Activated T-helper 17 cell treated with anti-CD3 and anti-CD28 coated beads, Interleukin-2, amount 50 U/mL, for 72 hours (primary cell): ENCODE measurements around the gene PAK6. TPM values are rescaled to one million over a fixed set of nuclear protein-coding genes. Genes with fewer than 3 reads are reported as not detected.

Experiments used
- ATAC-seq: fragments of 150-1000 bp; cut with Tn5 transposase; replicated peaks from 2 replicates; pipeline ENCODE4 v1.10.0; 2021; ENCODE audit warnings: mild to moderate bottlenecking, moderate library complexity
- H3K27ac Mint-ChIP-seq: one replicate; pipeline ENCODE4 v1.8.0; 2022; ENCODE audit warnings: mixed read lengths
- H3K27me3 Mint-ChIP-seq: one replicate; pipeline ENCODE4 v1.8.0; 2022; ENCODE audit warnings: mixed read lengths
- H3K36me3 Mint-ChIP-seq: one replicate; pipeline ENCODE4 v1.8.0; 2022; ENCODE audit warnings: low read depth, mild to moderate bottlenecking, mixed read lengths
- H3K4me1 Mint-ChIP-seq: one replicate; pipeline ENCODE4 v1.8.0; 2022; ENCODE audit warnings: mixed read lengths
- H3K4me3 Mint-ChIP-seq: one replicate; pipeline ENCODE4 v1.8.0; 2022; ENCODE audit warnings: mild to moderate bottlenecking, mixed read lengths
- H3K9me3 Mint-ChIP-seq: one replicate; pipeline ENCODE4 v1.8.0; 2022; ENCODE audit warnings: mixed read lengths
- total RNA-seq, 2 donors: library from RNA; stranded (reverse); gene quantifications; one replicate each; pipeline ENCODE4 v1.2.3, GENCODE V29; 2022

Gene PAK6
- total RNA-seq, 2 donors from 2014 or later, result 0.42 to 1.4 TPM

DNA sequence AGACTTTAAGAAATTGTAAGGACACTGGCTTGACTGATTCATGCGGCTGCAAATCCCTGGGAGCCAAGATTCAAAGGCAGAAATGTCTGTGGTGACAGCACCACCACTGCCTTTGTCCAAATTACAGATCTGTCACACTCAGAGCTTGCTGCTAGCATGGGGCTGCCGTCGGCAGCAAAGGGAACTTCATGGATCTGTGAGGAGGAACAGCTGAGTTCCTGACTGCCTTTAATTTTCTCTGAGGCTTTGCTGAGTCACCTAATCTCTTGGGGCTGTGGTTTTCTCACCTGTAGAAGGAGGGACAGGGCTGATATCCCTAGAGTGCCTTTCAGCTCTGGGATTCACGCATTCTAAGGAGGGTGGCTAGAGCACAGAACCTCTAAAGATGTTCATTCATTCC, 4.1 kb upstream of the PAK6 start:
- H3K4me3 Mint-ChIP-seq, result no peak overlapping the region
- no peak for ATAC-seq
- H3K27me3 Mint-ChIP-seq, result peaks cover 14% of the 10 kb centered on the region
- H3K9me3 Mint-ChIP-seq, result no peaks in the 10 kb centered on the region
- peaks cover 5% of the 10 kb centered on the region for H3K4me1 Mint-ChIP-seq
- no peak overlapping the region for H3K27ac Mint-ChIP-seq
- H3K36me3 Mint-ChIP-seq, result no peaks in the 10 kb centered on the region

GRCh38 chr15:40235201-40235885, 3.5 kb upstream of the PAK6 start:
- Mint-ChIP-seq H3K36me3 (no peaks in the 10 kb centered on the region), H3K9me3 (no peaks in the 10 kb centered on the region), H3K4me1 (peaks cover 5% of the 10 kb centered on the region), H3K27me3 (peaks cover 14% of the 10 kb centered on the region), H3K4me3 (no peak overlapping the region), H3K27ac (no peak overlapping the region)
- no peak for ATAC-seq

DNA sequence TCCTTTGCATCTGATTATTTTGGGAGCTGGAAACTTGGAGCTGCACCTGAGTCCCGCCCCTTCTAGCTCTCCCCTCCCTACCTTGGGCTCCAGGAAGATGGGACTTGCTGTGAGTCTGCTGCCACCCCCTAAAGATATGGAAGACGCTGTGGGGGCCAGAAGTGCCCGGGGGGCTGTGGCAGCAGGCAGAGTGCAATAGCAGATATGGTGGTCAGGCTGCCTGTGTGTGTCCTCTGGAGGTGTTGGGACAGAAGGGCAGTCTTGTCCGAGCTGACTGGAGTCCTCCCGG, 485 bp downstream of the PAK6 start:
- Mint-ChIP-seq H3K4me3 (no peak overlapping the region), H3K36me3 (no peaks in the 10 kb centered on the region), H3K4me1 (peaks cover 5% of the 10 kb centered on the region), H3K9me3 (no peaks in the 10 kb centered on the region), H3K27me3 (peaks cover 14% of the 10 kb centered on the region), H3K27ac (no peak overlapping the region)
- ATAC-seq, result no peak

DNA sequence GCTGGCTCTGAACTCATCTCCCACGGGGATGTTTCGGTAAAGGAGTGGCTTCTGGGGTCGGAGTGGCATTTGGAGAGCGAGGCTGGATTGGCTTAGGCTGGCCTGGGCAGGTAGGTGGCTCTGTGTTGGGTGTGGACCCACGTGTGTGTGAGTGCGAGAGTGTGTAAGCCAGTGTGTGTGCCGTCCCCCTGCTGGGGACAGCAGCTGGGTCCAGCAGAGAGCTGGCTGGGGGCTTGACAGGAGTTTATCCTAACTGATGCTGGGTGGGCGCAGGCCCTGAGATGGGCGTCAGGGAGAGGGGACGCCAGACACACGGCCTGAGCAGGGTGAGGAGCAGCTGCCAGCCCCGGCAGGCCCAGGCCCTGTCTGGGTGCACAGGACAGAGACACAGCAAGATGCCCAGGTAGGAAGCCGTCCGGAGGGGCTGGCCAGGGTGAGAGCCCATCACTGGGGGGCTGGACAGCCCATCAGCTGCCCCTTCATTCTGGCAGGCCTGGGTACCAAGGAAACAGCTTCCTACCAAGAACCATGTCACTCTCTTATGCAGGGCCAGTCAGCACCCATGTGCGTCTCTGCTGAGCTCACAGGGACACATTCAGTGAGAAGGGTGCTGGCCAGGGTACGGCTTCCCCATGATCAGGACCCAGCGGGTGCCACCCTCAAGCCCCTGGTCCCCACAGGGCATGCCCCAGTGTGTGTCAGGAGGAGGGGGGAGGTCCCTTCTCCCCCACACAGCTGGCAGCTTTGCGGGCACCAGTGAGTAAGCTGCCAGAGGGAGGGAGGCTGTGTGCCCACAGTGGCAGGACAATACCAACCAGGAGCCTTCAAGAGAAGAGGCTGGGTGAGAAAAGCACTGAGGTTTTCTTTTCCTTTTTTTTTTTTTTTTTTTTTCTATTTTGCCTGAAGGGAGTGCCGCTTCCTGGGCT, 1.1 kb downstream of the PAK6 start:
- no peaks in the 10 kb centered on the region for H3K9me3 Mint-ChIP-seq
- no peak overlapping the region for H3K27ac Mint-ChIP-seq
- peaks cover 14% of the 10 kb centered on the region for H3K27me3 Mint-ChIP-seq
- H3K4me3 Mint-ChIP-seq, result no peak overlapping the region
- no peak for ATAC-seq
- no peaks in the 10 kb centered on the region for H3K36me3 Mint-ChIP-seq
- peaks cover 5% of the 10 kb centered on the region for H3K4me1 Mint-ChIP-seq

DNA sequence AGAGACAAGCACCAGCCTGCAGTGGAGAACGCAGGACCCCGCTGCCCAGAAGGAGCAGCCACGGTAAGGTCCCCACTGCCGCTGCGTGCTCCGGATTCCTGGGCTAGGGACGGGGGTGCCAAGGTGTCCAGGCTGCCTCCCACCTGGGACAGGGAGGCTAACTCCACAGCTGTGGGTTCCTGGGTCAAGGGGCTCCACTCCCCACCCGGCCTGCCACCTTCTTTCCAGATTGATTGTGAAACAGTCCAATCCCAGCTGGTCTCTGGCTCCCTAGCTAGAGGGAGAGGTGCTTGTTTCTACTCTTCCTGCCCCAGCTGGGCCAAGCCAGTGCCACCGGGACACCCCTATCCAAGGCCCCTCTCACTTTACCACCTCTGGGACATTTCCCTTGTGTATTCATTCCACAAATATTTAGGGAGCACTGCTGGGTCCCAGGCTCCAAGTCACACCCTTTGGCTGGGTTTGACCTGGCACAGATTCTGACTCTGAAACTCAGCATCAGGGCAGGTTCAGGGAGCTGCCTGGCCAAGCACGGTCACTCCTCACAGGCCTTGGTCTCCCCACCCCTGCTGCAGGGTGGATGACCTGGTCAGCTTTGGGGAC, 1.9 kb downstream of the PAK6 start:
- no peaks in the 10 kb centered on the region for H3K36me3 Mint-ChIP-seq
- no peak overlapping the region for H3K4me3 Mint-ChIP-seq
- H3K27ac Mint-ChIP-seq, result no peak overlapping the region
- H3K27me3 Mint-ChIP-seq, result peaks cover 14% of the 10 kb centered on the region
- H3K9me3 Mint-ChIP-seq, result no peaks in the 10 kb centered on the region
- H3K4me1 Mint-ChIP-seq, result peaks cover 5% of the 10 kb centered on the region
- no peak for ATAC-seq

- Mint-ChIP-seq H3K4me1 (peaks cover 5% of the 10 kb centered on the region), H3K36me3 (no peaks in the 10 kb centered on the region), H3K27ac (no peak overlapping the region), H3K27me3 (peaks cover 14% of the 10 kb centered on the region), H3K9me3 (no peaks in the 10 kb centered on the region), H3K4me3 (no peak overlapping the region)
- ATAC-seq, result no peak
Measured at GRCh38 chr15:40241269-40242212, 2.7 kb downstream of the PAK6 start.

DNA sequence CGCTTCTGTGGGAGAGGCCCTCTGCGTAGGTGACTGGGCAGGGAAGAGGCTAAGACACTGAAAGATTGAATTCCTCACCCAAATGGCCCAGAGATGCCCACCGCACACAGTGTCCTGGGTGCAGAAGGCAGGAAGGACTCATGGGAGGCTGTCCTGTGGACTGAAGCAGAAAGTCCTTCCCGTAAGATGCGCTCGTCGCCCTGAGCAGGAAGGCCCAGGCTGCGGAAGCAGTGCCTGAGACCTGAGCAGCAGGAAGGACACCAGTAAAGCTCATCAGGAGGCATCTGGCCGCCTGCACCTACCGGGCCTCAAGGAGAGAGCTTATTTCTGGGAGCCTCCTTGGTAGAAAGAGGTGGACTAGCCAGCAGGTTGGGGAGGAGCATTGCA, 3.3 kb downstream of the PAK6 start:
- Mint-ChIP-seq H3K36me3 (no peaks in the 10 kb centered on the region), H3K4me3 (no peak overlapping the region), H3K27me3 (peaks cover 14% of the 10 kb centered on the region), H3K27ac (no peak overlapping the region), H3K9me3 (no peaks in the 10 kb centered on the region), H3K4me1 (peaks cover 5% of the 10 kb centered on the region)
- no peak for ATAC-seq

DNA sequence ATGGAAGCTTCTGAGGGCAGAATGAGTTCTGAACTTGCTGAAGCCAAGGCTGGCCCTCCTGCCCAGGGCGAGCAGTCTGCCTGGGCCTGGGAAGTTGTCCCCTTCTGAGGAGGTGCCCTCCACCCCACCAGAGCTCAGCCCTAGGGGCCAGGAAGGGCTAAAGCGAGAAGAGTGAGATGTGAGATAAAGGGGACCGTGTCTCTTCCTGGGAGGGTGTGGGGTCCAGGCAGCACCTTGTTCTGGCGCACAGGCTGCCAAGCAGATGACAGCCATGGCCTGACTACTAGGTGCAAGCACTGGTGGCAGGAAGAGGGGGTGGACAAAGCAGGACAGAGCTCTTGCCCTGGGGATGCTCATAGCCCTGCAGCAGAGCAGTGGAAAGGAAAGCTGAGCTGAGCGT, 3.7 kb downstream of the PAK6 start:
- peaks cover 14% of the 10 kb centered on the region for H3K27me3 Mint-ChIP-seq
- peaks cover 5% of the 10 kb centered on the region for H3K4me1 Mint-ChIP-seq
- no peak for ATAC-seq
- H3K9me3 Mint-ChIP-seq, result no peaks in the 10 kb centered on the region
- no peak overlapping the region for H3K27ac Mint-ChIP-seq
- H3K36me3 Mint-ChIP-seq, result no peaks in the 10 kb centered on the region
- H3K4me3 Mint-ChIP-seq, result no peak overlapping the region

- Mint-ChIP-seq H3K9me3 (no peaks in the 10 kb centered on the region), H3K27me3 (peaks cover 7% of the 10 kb centered on the region), H3K4me3 (no peak overlapping the region), H3K27ac (no peak overlapping the region), H3K4me1 (peaks cover 5% of the 10 kb centered on the region), H3K36me3 (no peaks in the 10 kb centered on the region)
- ATAC-seq, result no peak
Measured at GRCh38 chr15:40243126-40243810, 4.4 kb downstream of the PAK6 start.

- H3K27me3 Mint-ChIP-seq, result no peaks in the 10 kb centered on the region
- no peak for ATAC-seq
- no peaks in the 10 kb centered on the region for H3K9me3 Mint-ChIP-seq
- H3K4me1 Mint-ChIP-seq, result no peaks in the 10 kb centered on the region
- no peak overlapping the region for H3K4me3 Mint-ChIP-seq
- no peaks in the 10 kb centered on the region for H3K36me3 Mint-ChIP-seq
- H3K27ac Mint-ChIP-seq, result no peak overlapping the region
Measured at GRCh38 chr15:40244961-40245523, 6.2 kb downstream of the PAK6 start.

GRCh38 chr15:40245666-40246450, 7.0 kb downstream of the PAK6 start:
- H3K9me3 Mint-ChIP-seq, result no peaks in the 10 kb centered on the region
- ATAC-seq, result no peak
- peaks cover 1% of the 10 kb centered on the region for H3K27me3 Mint-ChIP-seq
- no peak overlapping the region for H3K4me3 Mint-ChIP-seq
- H3K27ac Mint-ChIP-seq, result no peak overlapping the region
- no peaks in the 10 kb centered on the region for H3K36me3 Mint-ChIP-seq
- H3K4me1 Mint-ChIP-seq, result no peaks in the 10 kb centered on the region

- H3K27ac Mint-ChIP-seq, result no peak overlapping the region
- no peaks in the 10 kb centered on the region for H3K9me3 Mint-ChIP-seq
- H3K27me3 Mint-ChIP-seq, result peaks cover 8% of the 10 kb centered on the region
- no peaks in the 10 kb centered on the region for H3K36me3 Mint-ChIP-seq
- no peak overlapping the region for H3K4me3 Mint-ChIP-seq
- no peaks in the 10 kb centered on the region for H3K4me1 Mint-ChIP-seq
- no peak for ATAC-seq
Measured at GRCh38 chr15:40246496-40247280, 7.8 kb downstream of the PAK6 start.
